IPS-NIHi11 (cell line): ENCODE measurements around the gene OAS1.

ENCODE experiments used
- DNase-seq: peaks from one replicate; pipeline ENCODE4 v3.0.0; 2012; ENCODE audit warnings: mixed read lengths, low spot score

Gene OAS1

DNA sequence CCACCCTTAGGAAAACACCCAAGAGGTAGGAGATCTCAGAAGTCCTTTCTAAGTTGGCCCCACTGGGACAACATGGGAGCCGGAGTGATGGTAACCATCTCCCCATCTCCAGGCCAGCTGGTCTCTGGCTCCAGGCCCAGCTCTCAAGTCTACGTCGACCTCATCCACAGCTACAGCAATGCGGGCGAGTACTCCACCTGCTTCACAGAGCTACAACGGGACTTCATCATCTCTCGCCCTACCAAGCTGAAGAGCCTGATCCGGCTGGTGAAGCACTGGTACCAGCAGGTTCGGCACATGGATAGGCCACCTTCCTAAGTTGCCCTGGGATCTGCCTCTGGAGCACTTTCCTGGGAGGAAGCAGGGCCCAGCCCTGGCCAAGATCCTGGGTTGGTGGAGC lies 60.5 kb downstream of the OAS1 start:
- no peak for DNase-seq

DNA sequence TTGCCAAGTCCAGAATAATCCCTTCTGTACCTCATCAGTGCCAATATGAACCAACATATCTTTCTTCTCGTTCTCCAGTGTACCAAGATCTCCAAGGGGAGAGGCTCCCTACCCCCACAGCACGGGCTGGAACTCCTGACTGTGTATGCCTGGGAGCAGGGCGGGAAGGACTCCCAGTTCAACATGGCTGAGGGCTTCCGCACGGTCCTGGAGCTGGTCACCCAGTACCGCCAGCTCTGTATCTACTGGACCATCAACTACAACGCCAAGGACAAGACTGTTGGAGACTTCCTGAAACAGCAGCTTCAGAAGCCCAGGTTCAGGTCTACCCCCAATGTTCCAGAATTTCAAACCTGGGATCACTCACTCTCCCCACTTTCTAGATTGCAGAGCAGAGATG lies 61.1 kb downstream of the OAS1 start:
- no peak for DNase-seq
